GM23338 (cell line): ENCODE data around the gene SLC37A1. TPM values are rescaled to one million over a fixed set of nuclear protein-coding genes. Genes with fewer than 3 reads are reported as not detected.

Source experiments
- ATAC-seq: fragments of 200-7000 bp; cut with Tn5 transposase; 3 replicates; pipeline ENCODE4 v1.9.1; 2020
- DNase-seq: peaks from one replicate; pipeline ENCODE4 v3.0.0-alpha.2; 2015; ENCODE audit warnings: low spot score
- H2AFZ ChIP-seq: fragments of 200-600 bp; sonication (generic); 2 replicates; pipeline ENCODE4 v1.8.0; 2016; ENCODE audit warnings: antibody characterized with exemption, mild to moderate bottlenecking, moderate library complexity
- H3F3A ChIP-seq: fragments of 200-600 bp; sonication (generic); replicated peaks from 2 replicates; pipeline ENCODE4 v1.8.0; 2017; ENCODE audit warnings: antibody characterized with exemption, mixed run types, low read depth
- H3K27ac ChIP-seq: fragments of 200-600 bp; sonication (generic); 2 replicates; pipeline ENCODE4 v1.6.1; 2016; ENCODE audit warnings: low read depth
- H3K27me3 ChIP-seq: fragments of 200-600 bp; sonication (generic); 2 replicates; pipeline ENCODE4 v1.8.0; 2016; ENCODE audit warnings: mild to moderate bottlenecking, mixed run types, moderate library complexity; ENCODE audit not compliant: insufficient read depth
- H3K36me3 ChIP-seq: fragments of 200-600 bp; sonication (generic); 2 replicates; pipeline ENCODE4 v1.8.0; 2016; ENCODE audit warnings: mild to moderate bottlenecking; ENCODE audit not compliant: insufficient read depth
- H3K4me1 ChIP-seq: fragments of 200-600 bp; sonication (generic); 2 replicates; pipeline ENCODE4 v1.8.0; 2016; ENCODE audit warnings: mild to moderate bottlenecking, moderate library complexity; ENCODE audit not compliant: insufficient read depth
- H3K4me2 ChIP-seq: fragments of 200-600 bp; sonication (generic); 2 replicates; pipeline ENCODE4 v1.7.1; 2017; ENCODE audit warnings: mixed run types
- H3K4me3 ChIP-seq: fragments of 200-600 bp; sonication (generic); 2 replicates; pipeline ENCODE4 v1.6.1; 2016; ENCODE audit warnings: mixed run types
- H3K79me2 ChIP-seq: fragments of 200-600 bp; sonication (generic); replicated peaks from 2 replicates; pipeline ENCODE4 v1.8.0; 2017; ENCODE audit warnings: mild to moderate bottlenecking; ENCODE audit not compliant: insufficient read depth
- H3K9me2 ChIP-seq: fragments of 200-600 bp; sonication (generic); 2 replicates; pipeline ENCODE4 v1.8.0; 2017; ENCODE audit not compliant: insufficient read depth
- H4K20me1 ChIP-seq: fragments of 200-600 bp; sonication (generic); replicated peaks from 2 replicates; pipeline ENCODE4 v1.8.0; 2017; ENCODE audit warnings: mild to moderate bottlenecking; ENCODE audit not compliant: insufficient read depth
- H3K27ac Mint-ChIP-seq: 2 replicates; pipeline ENCODE4 v1.8.0; 2020; ENCODE audit warnings: inconsistent platforms, mild to moderate bottlenecking, moderate library complexity, mixed read lengths
- H3K27me3 Mint-ChIP-seq: 3 replicates; pipeline ENCODE4 v1.8.0; 2022; ENCODE audit warnings: low read depth, mild to moderate bottlenecking, moderate library complexity, mixed read lengths, inconsistent platforms; ENCODE audit not compliant: insufficient read depth, poor library complexity
- H3K36me3 Mint-ChIP-seq: 3 replicates; pipeline ENCODE4 v1.8.0; 2021; ENCODE audit warnings: low read depth, mild to moderate bottlenecking, inconsistent platforms, moderate library complexity, mixed read lengths
- H3K4me1 Mint-ChIP-seq: 3 replicates; pipeline ENCODE4 v1.8.0; 2020; ENCODE audit warnings: mild to moderate bottlenecking, inconsistent platforms, mixed read lengths
- H3K4me3 Mint-ChIP-seq: 3 replicates; pipeline ENCODE4 v1.8.0; 2021; ENCODE audit warnings: moderate library complexity, mild to moderate bottlenecking, inconsistent platforms, mixed read lengths
- H3K9me3 Mint-ChIP-seq: 3 replicates; pipeline ENCODE4 v1.8.0; 2020; ENCODE audit warnings: moderate library complexity, mild to moderate bottlenecking, inconsistent platforms, mixed read lengths
- CREB1 ChIP-seq: fragments of 250-450 bp; sonication (Bioruptor Pico); IDR thresholded peaks from 2 replicates; pipeline ENCODE4 v1.5.0; 2020; ENCODE audit warnings: low read depth, mild to moderate bottlenecking, moderate library complexity
- EZH2 ChIP-seq: fragments of 200-600 bp; sonication (generic); IDR thresholded peaks from one replicate; pipeline ENCODE4 v1.8.0; 2017; ENCODE audit warnings: antibody characterized with exemption, mild to moderate bottlenecking, low read depth; ENCODE audit not compliant: unreplicated experiment
- EZH2phosphoT487 ChIP-seq: fragments of 200-600 bp; sonication (generic); IDR thresholded peaks from one replicate; pipeline ENCODE4 v1.8.1; 2018; ENCODE audit warnings: antibody characterized with exemption; ENCODE audit not compliant: unreplicated experiment
- JUNB ChIP-seq: IDR thresholded peaks from one replicate; pipeline ENCODE4 v1.6.1; 2016; ENCODE audit warnings: antibody characterized with exemption; ENCODE audit not compliant: unreplicated experiment
- NANOG ChIP-seq: IDR thresholded peaks from 2 replicates; pipeline ENCODE4 v1.6.1; 2016; ENCODE audit warnings: antibody characterized with exemption, borderline replicate concordance
- POLR2AphosphoS5 ChIP-seq: IDR thresholded peaks from 2 replicates; pipeline ENCODE4 v1.6.1; 2016; ENCODE audit warnings: antibody characterized with exemption, low read depth
- STAT1 ChIP-seq: IDR thresholded peaks from one replicate; pipeline ENCODE4 v1.6.1; 2016; ENCODE audit warnings: antibody characterized with exemption; ENCODE audit not compliant: unreplicated experiment
- ZNF114 ChIP-seq: fragments of 250-450 bp; sonication (Bioruptor Pico); IDR thresholded peaks from 2 replicates; pipeline ENCODE4 v1.5.0; 2020; ENCODE audit warnings: mild to moderate bottlenecking, moderate library complexity
- ZNF331 ChIP-seq: fragments of 250-450 bp; sonication (Bioruptor Pico); IDR thresholded peaks from 2 replicates; pipeline ENCODE4 v1.5.0; 2020; ENCODE audit warnings: low read depth, mild to moderate bottlenecking, moderate library complexity
- polyA plus RNA-seq: library from polyadenylated mRNA; unstranded; fragments of >200 nt; fragmentation: Nextera tagmentation; extraction: Ambion mirVana; gene quantifications from 2 replicates; pipeline ENCODE4 v1.2.1, GENCODE V29; 2016
- total RNA-seq: library from RNA; depleted of rRNA; stranded (reverse); fragments of >200 nt; shearing (Covaris generic); gene quantifications from 2 replicates; pipeline ENCODE4 v1.2.3, GENCODE V29; 2014
- TF ChIP-seq, protein P1 (sequence below): fragments of 250-450 bp; sonication (Bioruptor Pico); IDR thresholded peaks from 2 replicates; pipeline ENCODE4 v1.5.0; 2020; ENCODE audit warnings: mild to moderate bottlenecking, moderate library complexity
- TF ChIP-seq, protein P2 (sequence below), 2 experiments: fragments of 200-600 bp in 1 of 2; sonication (generic) in 1 of 2; conservative IDR thresholded peaks; 2 replicates each; pipeline versions ENCODE4 v1.5.1 to v1.6.1; 2016 to 2017; ENCODE audit warnings: antibody characterized with exemption in 2 of 2, low read depth in 2 of 2, mild to moderate bottlenecking in 2 of 2, moderate library complexity in 1 of 2
- TF ChIP-seq, protein P3 (sequence below): IDR thresholded peaks from 2 replicates; pipeline ENCODE4 v1.6.1; 2016; ENCODE audit warnings: antibody characterized with exemption
- TF ChIP-seq, protein P4 (sequence below): IDR thresholded peaks from one replicate; pipeline ENCODE4 v1.6.1; 2018; ENCODE audit warnings: antibody characterized with exemption; ENCODE audit not compliant: unreplicated experiment

Gene SLC37A1
- total and polyA plus RNA-seq, 2 experiments from 2014 or later = 14.0 to 30.3 TPM

GRCh38 chr21:42531771-42532170 is 18.1 kb downstream of the SLC37A1 start:
- peaks cover 8% of the 10 kb centered on the region for H3K27me3 Mint-ChIP-seq
- Histone ChIP-seq H3F3A (peaks cover 2% of the 10 kb centered on the region; the same call in 1 of the 2 replicates), H3K79me2 (peaks cover 10% of the 10 kb centered on the region; the same call in 1 of the 2 replicates), H3K4me2 (no peak overlapping the region), H3K27ac (0 out of 2 replicates have a peak overlapping the region, but pooled peaks have one; percentile 39), H3K9me2 (no peaks in the 10 kb centered on the region), H4K20me1 (peaks cover 8% of the 10 kb centered on the region), H2AFZ (no peak overlapping the region), H3K4me3 (no peak overlapping the region), H3K27me3 (no peaks in the 10 kb centered on the region), H3K36me3 (no peaks in the 10 kb centered on the region; the same call in 1 of the 2 replicates), H3K4me1 (no peaks in the 10 kb centered on the region; the same call in 1 of the 2 replicates)
- H3K36me3 Mint-ChIP-seq = peaks cover 20% of the 10 kb centered on the region
- H3K9me3 Mint-ChIP-seq = no peaks in the 10 kb centered on the region
- no peak overlapping the region for H3K27ac Mint-ChIP-seq
- no peak for TF ChIP-seq EZH2phosphoT487
- TF ChIP-seq, protein P1, sequence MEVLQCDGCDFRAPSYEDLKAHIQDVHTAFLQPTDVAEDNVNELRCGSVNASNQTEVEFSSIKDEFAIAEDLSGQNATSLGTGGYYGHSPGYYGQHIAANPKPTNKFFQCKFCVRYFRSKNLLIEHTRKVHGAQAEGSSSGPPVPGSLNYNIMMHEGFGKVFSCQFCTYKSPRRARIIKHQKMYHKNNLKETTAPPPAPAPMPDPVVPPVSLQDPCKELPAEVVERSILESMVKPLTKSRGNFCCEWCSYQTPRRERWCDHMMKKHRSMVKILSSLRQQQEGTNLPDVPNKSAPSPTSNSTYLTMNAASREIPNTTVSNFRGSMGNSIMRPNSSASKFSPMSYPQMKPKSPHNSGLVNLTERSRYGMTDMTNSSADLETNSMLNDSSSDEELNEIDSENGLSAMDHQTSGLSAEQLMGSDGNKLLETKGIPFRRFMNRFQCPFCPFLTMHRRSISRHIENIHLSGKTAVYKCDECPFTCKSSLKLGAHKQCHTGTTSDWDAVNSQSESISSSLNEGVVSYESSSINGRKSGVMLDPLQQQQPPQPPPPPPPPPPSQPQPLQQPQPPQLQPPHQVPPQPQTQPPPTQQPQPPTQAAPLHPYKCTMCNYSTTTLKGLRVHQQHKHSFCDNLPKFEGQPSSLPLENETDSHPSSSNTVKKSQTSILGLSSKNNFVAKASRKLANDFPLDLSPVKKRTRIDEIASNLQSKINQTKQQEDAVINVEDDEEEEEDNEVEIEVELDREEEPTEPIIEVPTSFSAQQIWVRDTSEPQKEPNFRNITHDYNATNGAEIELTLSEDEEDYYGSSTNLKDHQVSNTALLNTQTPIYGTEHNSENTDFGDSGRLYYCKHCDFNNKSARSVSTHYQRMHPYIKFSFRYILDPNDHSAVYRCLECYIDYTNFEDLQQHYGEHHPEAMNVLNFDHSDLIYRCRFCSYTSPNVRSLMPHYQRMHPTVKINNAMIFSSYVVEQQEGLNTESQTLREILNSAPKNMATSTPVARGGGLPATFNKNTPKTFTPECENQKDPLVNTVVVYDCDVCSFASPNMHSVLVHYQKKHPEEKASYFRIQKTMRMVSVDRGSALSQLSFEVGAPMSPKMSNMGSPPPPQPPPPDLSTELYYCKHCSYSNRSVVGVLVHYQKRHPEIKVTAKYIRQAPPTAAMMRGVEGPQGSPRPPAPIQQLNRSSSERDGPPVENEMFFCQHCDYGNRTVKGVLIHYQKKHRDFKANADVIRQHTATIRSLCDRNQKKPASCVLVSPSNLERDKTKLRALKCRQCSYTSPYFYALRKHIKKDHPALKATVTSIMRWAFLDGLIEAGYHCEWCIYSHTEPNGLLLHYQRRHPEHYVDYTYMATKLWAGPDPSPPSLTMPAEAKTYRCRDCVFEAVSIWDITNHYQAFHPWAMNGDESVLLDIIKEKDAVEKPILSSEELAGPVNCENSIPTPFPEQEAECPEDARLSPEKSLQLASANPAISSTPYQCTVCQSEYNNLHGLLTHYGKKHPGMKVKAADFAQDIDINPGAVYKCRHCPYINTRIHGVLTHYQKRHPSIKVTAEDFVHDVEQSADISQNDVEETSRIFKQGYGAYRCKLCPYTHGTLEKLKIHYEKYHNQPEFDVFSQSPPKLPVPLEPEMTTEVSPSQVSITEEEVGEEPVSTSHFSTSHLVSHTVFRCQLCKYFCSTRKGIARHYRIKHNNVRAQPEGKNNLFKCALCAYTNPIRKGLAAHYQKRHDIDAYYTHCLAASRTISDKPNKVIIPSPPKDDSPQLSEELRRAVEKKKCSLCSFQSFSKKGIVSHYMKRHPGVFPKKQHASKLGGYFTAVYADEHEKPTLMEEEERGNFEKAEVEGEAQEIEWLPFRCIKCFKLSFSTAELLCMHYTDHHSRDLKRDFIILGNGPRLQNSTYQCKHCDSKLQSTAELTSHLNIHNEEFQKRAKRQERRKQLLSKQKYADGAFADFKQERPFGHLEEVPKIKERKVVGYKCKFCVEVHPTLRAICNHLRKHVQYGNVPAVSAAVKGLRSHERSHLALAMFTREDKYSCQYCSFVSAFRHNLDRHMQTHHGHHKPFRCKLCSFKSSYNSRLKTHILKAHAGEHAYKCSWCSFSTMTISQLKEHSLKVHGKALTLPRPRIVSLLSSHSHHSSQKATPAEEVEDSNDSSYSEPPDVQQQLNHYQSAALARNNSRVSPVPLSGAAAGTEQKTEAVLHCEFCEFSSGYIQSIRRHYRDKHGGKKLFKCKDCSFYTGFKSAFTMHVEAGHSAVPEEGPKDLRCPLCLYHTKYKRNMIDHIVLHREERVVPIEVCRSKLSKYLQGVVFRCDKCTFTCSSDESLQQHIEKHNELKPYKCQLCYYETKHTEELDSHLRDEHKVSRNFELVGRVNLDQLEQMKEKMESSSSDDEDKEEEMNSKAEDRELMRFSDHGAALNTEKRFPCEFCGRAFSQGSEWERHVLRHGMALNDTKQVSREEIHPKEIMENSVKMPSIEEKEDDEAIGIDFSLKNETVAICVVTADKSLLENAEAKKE (CRISPR knock-in tag) = no peak
- no peak for TF ChIP-seq NANOG
- TF ChIP-seq, protein P2, sequence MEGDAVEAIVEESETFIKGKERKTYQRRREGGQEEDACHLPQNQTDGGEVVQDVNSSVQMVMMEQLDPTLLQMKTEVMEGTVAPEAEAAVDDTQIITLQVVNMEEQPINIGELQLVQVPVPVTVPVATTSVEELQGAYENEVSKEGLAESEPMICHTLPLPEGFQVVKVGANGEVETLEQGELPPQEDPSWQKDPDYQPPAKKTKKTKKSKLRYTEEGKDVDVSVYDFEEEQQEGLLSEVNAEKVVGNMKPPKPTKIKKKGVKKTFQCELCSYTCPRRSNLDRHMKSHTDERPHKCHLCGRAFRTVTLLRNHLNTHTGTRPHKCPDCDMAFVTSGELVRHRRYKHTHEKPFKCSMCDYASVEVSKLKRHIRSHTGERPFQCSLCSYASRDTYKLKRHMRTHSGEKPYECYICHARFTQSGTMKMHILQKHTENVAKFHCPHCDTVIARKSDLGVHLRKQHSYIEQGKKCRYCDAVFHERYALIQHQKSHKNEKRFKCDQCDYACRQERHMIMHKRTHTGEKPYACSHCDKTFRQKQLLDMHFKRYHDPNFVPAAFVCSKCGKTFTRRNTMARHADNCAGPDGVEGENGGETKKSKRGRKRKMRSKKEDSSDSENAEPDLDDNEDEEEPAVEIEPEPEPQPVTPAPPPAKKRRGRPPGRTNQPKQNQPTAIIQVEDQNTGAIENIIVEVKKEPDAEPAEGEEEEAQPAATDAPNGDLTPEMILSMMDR (conservative IDR thresholded peaks at IDR 0.05; ENCODE audit: low read depth in 2 of 2) = no peak
- TF ChIP-seq, protein P3, sequence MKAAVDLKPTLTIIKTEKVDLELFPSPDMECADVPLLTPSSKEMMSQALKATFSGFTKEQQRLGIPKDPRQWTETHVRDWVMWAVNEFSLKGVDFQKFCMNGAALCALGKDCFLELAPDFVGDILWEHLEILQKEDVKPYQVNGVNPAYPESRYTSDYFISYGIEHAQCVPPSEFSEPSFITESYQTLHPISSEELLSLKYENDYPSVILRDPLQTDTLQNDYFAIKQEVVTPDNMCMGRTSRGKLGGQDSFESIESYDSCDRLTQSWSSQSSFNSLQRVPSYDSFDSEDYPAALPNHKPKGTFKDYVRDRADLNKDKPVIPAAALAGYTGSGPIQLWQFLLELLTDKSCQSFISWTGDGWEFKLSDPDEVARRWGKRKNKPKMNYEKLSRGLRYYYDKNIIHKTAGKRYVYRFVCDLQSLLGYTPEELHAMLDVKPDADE = no peak
- no peak for TF ChIP-seq ZNF331
- no peak for TF ChIP-seq JUNB
- no peak for TF ChIP-seq EZH2
- TF ChIP-seq POLR2AphosphoS5 = no peak
- TF ChIP-seq ZNF114 = no peak
- TF ChIP-seq CREB1 (CRISPR knock-in tag) = no peak
- no peak for TF ChIP-seq STAT1
- TF ChIP-seq, protein P4, sequence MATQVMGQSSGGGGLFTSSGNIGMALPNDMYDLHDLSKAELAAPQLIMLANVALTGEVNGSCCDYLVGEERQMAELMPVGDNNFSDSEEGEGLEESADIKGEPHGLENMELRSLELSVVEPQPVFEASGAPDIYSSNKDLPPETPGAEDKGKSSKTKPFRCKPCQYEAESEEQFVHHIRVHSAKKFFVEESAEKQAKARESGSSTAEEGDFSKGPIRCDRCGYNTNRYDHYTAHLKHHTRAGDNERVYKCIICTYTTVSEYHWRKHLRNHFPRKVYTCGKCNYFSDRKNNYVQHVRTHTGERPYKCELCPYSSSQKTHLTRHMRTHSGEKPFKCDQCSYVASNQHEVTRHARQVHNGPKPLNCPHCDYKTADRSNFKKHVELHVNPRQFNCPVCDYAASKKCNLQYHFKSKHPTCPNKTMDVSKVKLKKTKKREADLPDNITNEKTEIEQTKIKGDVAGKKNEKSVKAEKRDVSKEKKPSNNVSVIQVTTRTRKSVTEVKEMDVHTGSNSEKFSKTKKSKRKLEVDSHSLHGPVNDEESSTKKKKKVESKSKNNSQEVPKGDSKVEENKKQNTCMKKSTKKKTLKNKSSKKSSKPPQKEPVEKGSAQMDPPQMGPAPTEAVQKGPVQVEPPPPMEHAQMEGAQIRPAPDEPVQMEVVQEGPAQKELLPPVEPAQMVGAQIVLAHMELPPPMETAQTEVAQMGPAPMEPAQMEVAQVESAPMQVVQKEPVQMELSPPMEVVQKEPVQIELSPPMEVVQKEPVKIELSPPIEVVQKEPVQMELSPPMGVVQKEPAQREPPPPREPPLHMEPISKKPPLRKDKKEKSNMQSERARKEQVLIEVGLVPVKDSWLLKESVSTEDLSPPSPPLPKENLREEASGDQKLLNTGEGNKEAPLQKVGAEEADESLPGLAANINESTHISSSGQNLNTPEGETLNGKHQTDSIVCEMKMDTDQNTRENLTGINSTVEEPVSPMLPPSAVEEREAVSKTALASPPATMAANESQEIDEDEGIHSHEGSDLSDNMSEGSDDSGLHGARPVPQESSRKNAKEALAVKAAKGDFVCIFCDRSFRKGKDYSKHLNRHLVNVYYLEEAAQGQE = no peak
- H3K4me1 Mint-ChIP-seq = peaks cover 24% of the 10 kb centered on the region
- ATAC-seq (no peak), DNase-seq (no peak)
- H3K4me3 Mint-ChIP-seq = no peak overlapping the region
